ES-I3 (cell line): ENCODE data around the gene OSBPL8.
A peak's percentile ranks its signal among the peaks of the same experiment; 100 is the strongest.
"Not testable (repeated sequence)": the region's sequence is repeated elsewhere in the genome, so short reads cannot be mapped to it uniquely, and the experiment has no call there.

Experiments used
- H3K36me3 ChIP-seq: 2 replicates; pipeline ENCODE4 v1.6.1; 2013; ENCODE audit warnings: mild to moderate bottlenecking, low read length, control low read depth, moderate library complexity; ENCODE audit not compliant: insufficient read depth
- H3K4me1 ChIP-seq: 2 replicates; pipeline ENCODE4 v1.6.1; 2013; ENCODE audit warnings: mild to moderate bottlenecking, control low read depth, low read length; ENCODE audit not compliant: insufficient read depth
- H3K9ac ChIP-seq: 2 replicates; pipeline ENCODE4 v1.6.1; 2013; ENCODE audit warnings: low read depth, mild to moderate bottlenecking, low read length, moderate library complexity
- H3K9me3 ChIP-seq: 2 replicates; pipeline ENCODE4 v1.6.1; 2013; ENCODE audit warnings: mild to moderate bottlenecking, low read length, moderate library complexity; ENCODE audit not compliant: control insufficient read depth, insufficient read depth

The OSBPL8 gene

DNA sequence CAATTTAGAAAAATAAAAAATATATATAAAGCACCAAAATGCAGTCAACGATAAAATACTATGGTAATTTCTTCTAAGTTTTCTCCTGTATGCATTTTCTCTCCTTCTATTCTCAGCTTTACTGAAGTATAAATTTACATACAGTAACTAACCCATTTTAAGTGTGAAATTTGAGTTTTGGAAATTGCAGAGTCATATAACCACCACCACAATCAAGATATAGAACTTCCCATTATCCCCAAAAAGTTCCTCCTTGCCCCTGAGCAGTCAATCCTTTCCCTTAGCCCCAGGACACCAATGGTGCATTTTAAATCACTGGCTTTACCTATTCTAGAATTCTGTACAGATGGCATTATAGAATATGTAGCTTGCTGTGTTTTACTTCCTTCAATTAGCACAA, 180.3 kb downstream of the OSBPL8 start:
- Histone ChIP-seq H3K36me3 (no peaks in the 10 kb centered on the region; the same call in 1 of the 2 replicates), H3K4me1 (no peaks in the 10 kb centered on the region), H3K9ac (no peak overlapping the region), H3K9me3 (no peaks in the 10 kb centered on the region)

DNA sequence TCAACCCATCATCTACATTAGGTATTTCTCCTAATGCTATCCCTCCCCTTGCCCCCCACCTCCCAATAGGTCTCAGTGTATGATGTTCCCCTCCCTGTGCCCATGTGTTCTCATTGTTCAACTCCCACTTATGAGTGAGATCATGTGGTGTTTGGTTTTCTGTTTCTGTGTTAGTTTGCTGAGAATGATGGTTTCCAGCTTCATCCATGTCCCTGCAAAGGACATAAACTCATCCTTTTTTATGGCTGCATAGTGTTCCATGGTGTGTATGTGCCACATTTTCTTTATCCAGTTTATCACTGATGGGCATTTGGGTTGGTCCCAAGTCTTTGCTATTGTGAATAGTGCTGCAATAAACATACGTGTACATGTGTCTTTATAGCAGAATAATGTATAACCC, 182.7 kb downstream of the OSBPL8 start:
- H3K36me3 ChIP-seq, H3K9ac ChIP-seq, H3K9me3 ChIP-seq, H3K4me1 ChIP-seq: not testable (repeated sequence)

DNA sequence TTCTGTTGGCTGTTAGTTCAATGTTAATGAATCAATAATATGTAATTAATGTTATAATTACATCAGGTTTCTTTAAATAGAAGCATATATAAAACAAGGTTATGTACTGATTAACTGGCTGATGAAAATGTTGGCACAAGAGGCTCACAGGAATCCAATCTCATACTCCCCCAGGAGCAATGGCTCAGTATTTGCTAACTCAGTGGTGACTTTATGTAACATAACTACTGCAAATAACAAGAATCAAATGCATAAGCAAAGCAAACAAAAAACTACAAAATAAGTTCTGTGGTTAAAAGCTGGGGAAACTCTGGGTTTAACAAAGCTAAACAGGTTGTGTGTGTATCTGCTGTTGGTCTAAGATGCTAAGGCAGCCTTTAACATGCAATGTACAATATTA, 183.6 kb downstream of the OSBPL8 start:
- Histone ChIP-seq H3K36me3 (no peaks in the 10 kb centered on the region; the same call in 1 of the 2 replicates), H3K9ac (no peak overlapping the region), H3K9me3 (no peaks in the 10 kb centered on the region), H3K4me1 (no peaks in the 10 kb centered on the region)

DNA sequence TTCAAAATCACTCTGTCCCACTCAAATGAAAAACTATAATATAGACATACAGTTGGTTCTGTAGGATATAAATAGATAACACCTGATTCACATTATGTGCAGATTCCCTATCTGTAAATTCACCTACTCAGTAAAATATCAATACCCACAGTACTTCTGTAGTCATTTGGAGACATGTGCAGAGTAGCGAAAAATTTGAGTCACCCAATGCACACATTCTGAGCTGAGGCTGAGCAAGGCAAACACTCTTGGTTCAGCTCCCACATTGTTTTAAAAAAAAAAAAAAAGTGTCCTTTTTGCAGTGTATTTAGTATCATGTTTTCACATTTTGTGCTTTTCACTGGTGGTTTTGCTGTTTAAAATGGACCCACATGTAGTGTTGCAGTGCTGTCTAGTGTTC, 184.1 kb downstream of the OSBPL8 start:
- Histone ChIP-seq H3K4me1 (no peaks in the 10 kb centered on the region), H3K9ac (no peak overlapping the region), H3K36me3 (no peaks in the 10 kb centered on the region; the same call in 1 of the 2 replicates), H3K9me3 (no peaks in the 10 kb centered on the region)

DNA sequence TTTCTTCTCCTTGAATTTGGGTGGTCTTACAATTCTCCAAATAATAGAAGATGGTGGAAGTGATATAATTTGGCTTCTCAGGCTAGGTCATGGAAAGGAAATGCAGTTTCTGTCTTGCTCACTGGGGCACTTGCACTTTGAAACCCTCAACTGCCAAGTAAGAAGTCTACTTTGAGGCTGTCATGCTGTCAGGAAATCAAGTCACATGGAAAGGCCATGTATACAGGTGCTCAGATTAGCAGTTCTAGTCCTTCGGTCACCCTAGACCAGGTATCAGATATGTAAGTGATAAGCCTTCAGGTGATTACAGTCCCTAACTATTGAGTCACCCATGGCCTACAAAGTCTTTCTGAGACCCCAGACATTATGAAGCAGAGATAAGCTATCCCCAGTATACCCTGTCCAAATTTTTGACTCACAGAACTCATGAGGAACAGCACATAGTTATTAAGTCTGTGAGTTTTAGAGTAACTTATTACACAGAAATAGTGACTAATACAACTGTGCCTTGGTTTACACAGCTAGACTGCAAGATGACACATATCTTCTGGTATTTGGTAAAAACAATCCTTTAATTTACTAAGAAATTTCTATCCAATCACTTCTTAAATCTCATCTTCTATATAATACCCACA, 185.1 kb downstream of the OSBPL8 start:
- no peaks in the 10 kb centered on the region for H3K4me1 ChIP-seq
- no peaks in the 10 kb centered on the region; the same call in 1 of the 2 replicates for H3K36me3 ChIP-seq

DNA sequence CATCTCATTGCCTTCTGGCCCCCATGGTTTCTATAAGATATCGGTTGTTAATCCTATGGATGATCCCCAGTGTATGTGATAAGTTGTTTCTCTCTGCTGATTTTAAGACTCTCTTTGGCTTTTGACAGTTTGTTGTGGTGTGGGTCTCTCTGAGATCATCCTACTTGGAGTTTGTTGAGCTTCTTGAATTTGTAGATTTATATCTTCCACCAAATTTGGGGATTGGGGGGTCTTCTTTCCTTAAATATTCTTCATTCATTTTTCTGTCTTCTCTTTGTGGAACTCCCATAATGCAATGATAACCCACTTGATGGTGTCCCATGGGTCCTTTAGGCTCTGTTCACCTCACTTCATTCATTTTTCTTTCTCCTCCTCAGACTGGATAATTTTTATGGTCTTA, 191.3 kb downstream of the OSBPL8 start:
- Histone ChIP-seq H3K36me3 (peaks cover 10% of the 10 kb centered on the region), H3K4me1 (no peaks in the 10 kb centered on the region), H3K9me3 (no peaks in the 10 kb centered on the region; the same call in 1 of the 2 replicates), H3K9ac (no peak overlapping the region)

More for the DNA sequence above, 185.1 kb downstream of the OSBPL8 start:
- Histone ChIP-seq H3K9me3 (no peaks in the 10 kb centered on the region), H3K9ac (no peak overlapping the region)

DNA sequence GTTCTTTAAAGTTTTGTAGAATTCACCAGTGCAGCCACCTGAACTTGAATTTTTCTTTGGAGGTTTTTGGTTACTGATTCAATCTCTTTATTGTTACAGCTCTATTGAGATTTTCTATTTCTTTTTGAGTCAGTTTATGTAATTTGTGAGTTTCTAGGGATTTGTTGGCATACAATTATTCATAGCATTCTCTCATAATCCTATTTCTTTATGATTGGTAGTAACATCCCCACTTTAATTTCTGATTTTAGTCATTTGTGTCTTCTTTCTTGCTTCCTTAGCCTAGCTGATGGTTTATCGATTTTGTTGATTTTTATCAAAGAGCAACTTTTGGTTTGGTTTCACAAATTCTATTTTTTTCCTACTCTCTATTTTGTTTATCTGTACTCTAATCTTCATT, 193.4 kb downstream of the OSBPL8 start:
- Histone ChIP-seq H3K9ac (no peak overlapping the region), H3K4me1 (no peaks in the 10 kb centered on the region), H3K9me3 (no peaks in the 10 kb centered on the region; the same call in 1 of the 2 replicates), H3K36me3 (peaks cover 10% of the 10 kb centered on the region)

DNA sequence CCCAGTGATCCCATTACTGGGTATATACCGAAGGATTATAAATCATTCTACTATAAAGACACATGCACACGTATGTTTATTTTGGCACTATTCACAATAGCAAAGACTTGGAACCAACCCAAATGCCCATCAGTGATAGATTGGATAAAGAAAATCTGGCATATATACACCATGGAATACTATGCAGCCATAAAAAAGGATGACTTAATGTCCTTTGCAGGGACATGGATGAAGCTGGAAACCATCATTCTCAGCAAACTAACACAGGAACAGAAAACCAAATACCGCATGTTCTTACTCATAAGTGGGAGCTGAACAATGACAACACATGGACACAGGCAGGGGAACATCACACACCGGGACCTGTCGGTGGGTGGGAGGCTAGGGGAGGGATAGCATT, 195.4 kb downstream of the OSBPL8 start:
- H3K9me3 ChIP-seq, H3K4me1 ChIP-seq, H3K9ac ChIP-seq: not testable (repeated sequence)
- H3K36me3 ChIP-seq: peaks cover 10% of the 10 kb centered on the region

DNA sequence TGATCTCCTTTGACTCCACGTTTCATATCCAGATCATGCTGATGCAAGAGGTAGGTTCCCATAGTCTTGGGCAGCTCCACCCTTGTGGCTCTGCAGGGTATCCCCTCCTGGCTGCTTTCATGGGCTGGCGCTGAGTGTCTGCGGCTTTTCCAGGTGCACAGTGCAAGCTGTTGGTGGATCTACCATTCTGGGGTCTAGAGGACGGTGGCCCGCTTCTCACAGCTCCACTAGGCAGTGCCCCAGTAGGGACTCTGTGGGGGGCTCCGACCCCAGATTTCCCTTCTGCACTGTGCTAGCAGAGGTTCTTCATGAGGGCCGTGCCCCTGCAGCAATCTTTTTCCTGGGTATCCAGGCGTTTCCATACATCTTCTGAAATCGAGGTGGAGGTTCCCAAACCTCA, 199.3 kb downstream of the OSBPL8 start:
- Histone ChIP-seq H3K4me1 (no peaks in the 10 kb centered on the region; the same call in 1 of the 2 replicates), H3K9ac (no peak overlapping the region), H3K9me3 (no peaks in the 10 kb centered on the region; the same call in 1 of the 2 replicates), H3K36me3 (peaks cover 3% of the 10 kb centered on the region; the same call in 1 of the 2 replicates)

DNA sequence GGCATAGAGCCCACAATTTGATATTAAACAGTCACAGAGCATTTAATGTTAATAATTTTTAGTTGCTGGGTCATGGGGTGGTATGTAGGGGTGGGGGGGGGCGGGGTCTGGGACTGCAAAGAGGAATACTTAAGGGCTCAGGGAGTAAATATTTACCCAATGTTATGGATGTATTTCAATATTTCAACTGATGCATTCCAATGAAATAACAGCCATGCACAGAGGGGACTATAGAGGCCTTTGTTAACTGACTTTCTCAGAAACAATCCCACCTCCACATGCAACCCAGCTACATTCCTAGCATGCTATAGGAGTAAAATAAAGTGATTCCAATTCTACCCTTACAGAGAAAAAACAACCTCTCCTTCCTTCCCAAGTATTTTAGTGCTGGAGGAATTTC, 203.5 kb downstream of the OSBPL8 start:
- H3K4me1 ChIP-seq: no peaks in the 10 kb centered on the region; the same call in 1 of the 2 replicates
- no peak overlapping the region for H3K9ac ChIP-seq
- H3K9me3 ChIP-seq: no peaks in the 10 kb centered on the region
- no peaks in the 10 kb centered on the region; the same call in 1 of the 2 replicates for H3K36me3 ChIP-seq

DNA sequence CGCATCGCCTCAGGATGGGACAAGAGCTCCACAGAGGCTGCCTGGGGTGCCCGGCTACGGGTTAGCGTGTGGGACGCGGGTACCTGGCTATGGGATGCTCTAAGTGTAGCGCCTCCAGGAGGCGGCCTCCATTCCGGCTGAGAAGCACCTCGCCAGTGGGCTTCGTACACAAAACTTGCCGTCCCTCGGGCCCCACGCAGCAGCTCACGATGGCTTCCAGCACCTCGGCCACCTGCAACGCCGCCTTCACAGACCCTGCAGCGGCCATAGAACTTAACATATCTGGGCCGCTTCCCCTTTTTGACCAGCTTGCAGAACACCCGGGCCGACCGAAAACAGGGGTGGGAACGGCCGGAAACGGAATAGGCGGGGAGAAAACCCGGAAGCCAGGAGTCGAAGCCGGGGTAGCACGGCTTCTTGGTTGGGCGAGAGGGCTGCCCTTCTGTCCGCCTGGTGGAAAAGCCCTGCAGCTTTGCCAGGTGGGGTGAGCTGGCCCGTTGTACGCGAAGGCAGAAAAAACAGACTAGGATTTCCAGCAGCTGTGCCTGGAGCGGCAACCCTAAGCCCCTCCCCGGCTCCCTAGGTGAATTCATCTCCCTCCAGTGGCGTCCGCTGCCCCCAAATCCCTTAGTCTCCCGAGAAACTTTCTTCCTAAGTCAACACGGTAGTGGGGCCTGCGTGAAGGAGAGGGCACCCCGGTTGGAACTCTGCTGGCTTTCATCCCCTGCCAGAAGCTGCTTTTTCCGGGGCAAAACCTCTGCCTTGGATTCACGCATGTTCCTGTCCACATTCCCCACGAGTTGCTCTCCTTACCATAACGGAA, 211.3 kb downstream of the OSBPL8 start, which contains the start of gene BBS10:
Gene BBS10, minus strand, starts transcription at position 337 of the 823 bp plus-strand sequence. Its CDS starts 57 bp downstream, at position 280.
- H3K36me3 ChIP-seq: peaks cover 5% of the 10 kb centered on the region; the same call in 1 of the 2 replicates
- H3K4me1 ChIP-seq: peaks cover 6% of the 10 kb centered on the region; the same call in 1 of the 2 replicates

DNA sequence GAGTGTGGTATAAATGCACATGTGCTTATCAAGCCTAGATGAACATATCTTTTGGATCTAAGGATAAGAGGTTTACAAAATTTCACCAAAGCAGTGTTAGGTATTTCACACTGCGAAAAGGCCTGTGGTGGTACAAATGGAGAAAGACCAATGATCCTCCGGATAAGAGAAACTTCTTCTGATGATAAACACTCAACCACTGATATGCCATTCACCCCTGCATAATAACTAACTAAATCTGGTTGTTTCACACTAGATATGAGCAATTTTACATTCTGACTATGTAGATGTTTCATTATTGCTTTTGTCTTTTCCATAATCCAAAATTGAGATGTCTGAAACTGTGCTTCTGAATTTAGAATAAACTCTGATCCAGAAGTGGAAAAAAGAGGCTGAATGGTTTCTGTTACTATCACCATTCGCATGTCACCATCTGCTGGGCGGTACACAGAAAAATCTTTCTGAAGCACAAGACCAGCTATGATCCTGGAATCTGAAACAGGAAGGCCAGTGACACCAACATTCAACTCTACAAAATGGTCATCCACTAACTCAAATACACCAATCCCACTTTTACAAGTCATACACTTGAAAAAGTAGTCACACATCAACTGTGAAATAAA, 212.7 kb downstream of the OSBPL8 start:
- H3K9ac ChIP-seq: peak overlapping the region; percentile 100; the same call in 1 of the 2 replicates
- H3K36me3 ChIP-seq: peaks cover 5% of the 10 kb centered on the region; the same call in 1 of the 2 replicates
- peaks cover 6% of the 10 kb centered on the region for H3K4me1 ChIP-seq
- H3K9me3 ChIP-seq: no peaks in the 10 kb centered on the region

More for the DNA sequence above, 211.3 kb downstream of the OSBPL8 start, which contains the start of gene BBS10:
- H3K9me3 ChIP-seq: no peaks in the 10 kb centered on the region
- H3K9ac ChIP-seq: peak within 1 kb of the TSS; percentile 100

DNA sequence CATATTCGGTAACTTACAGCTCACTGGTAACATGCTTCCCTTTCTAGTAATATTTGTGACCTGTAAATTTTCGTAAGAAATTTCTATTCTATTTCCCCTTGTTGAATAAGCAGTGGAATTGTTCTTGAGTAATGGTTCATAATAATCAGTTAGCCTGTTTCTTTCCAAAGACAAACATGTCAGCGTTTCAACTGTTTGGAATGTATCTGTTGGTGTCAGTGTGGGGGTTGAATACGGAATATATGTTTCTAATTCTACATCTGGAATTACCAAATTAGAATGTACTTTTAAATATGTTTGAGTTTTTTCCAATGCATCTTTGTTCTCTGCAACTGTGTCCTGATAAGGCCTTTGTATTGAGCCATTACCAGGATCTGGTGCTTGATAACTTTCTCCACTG, 213.3 kb downstream of the OSBPL8 start:
- Histone ChIP-seq H3K9ac (no peak overlapping the region), H3K4me1 (peaks cover 8% of the 10 kb centered on the region), H3K9me3 (no peaks in the 10 kb centered on the region), H3K36me3 (peaks cover 5% of the 10 kb centered on the region; the same call in 1 of the 2 replicates)

DNA sequence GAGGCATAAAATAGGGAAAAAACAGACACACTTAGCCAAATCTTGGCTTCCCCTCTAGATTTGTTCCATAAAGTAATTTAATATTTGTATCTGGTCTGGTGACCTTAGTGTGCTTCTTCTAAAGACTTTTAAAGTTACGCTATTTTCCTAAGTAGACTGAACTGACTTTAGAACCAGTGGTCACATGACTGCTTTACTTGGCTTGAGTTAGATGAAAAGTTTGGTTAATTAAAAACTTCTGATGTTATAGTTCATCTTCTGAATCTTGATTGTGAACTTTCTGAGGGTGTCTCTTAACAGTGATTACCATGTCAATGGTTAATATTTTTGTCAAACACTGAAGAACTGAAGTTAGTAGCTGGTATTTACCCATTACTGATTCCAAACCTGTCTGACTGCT, 214.0 kb downstream of the OSBPL8 start:
- Histone ChIP-seq H3K36me3 (peaks cover 5% of the 10 kb centered on the region; the same call in 1 of the 2 replicates), H3K4me1 (peaks cover 8% of the 10 kb centered on the region), H3K9me3 (no peaks in the 10 kb centered on the region), H3K9ac (no peak overlapping the region)
